Fibroblast of lung (primary cell): ENCODE measurements around the gene TBXA2R. TPM values are rescaled to one million over a fixed set of nuclear protein-coding genes. Genes with fewer than 3 reads are reported as not detected.

Experiments
- DNase-seq, 2 donors: peaks; one replicate each; pipeline versions ENCODE4 v3.0.0 to v3.0.0-alpha.2; 2010; ENCODE audit warnings: low read depth in 2 of 2
- H2AFZ ChIP-seq: 2 replicates; pipeline ENCODE4 v1.5.1; 2012; ENCODE audit warnings: low read length, control low read depth, inconsistent platforms
- H3K27ac ChIP-seq: 2 replicates; pipeline ENCODE4 v1.5.1; 2011; ENCODE audit warnings: low read length, control low read depth; ENCODE audit not compliant: insufficient read depth
- H3K27me3 ChIP-seq: 2 replicates; pipeline ENCODE4 v1.5.1; 2011; ENCODE audit warnings: mild to moderate bottlenecking, low read length; ENCODE audit not compliant: control insufficient read depth, insufficient read depth
- H3K36me3 ChIP-seq: 2 replicates; pipeline ENCODE4 v1.5.1; 2011; ENCODE audit warnings: low read length; ENCODE audit not compliant: control insufficient read depth, insufficient read depth
- H3K4me1 ChIP-seq: 2 replicates; pipeline ENCODE4 v1.5.1; 2011; ENCODE audit warnings: low read length; ENCODE audit not compliant: control insufficient read depth, insufficient read depth; ENCODE audit errors: extremely low read depth
- H3K4me2 ChIP-seq: 2 replicates; pipeline ENCODE4 v1.5.1; 2011; ENCODE audit warnings: low read length, control low read depth; ENCODE audit not compliant: insufficient read depth; ENCODE audit errors: extremely low read depth
- H3K4me3 ChIP-seq, 4 experiments: fragments of 200-600 bp in 1 of 4; sonication (generic) in 1 of 4; replicated peaks in 1 of 4; 2 replicates each; pipeline ENCODE4 v1.5.1; 2011 to 2016; ENCODE audit warnings: low read length in 4 of 4, low read depth in 3 of 4, mild to moderate bottlenecking in 3 of 4, control low read depth in 2 of 4, inconsistent platforms in 1 of 4, mixed read lengths in 1 of 4; ENCODE audit not compliant: insufficient read depth in 1 of 4; ENCODE audit errors: control extremely low read depth in 1 of 4
- H3K79me2 ChIP-seq: 2 replicates; pipeline ENCODE4 v1.5.1; 2012; ENCODE audit warnings: mild to moderate bottlenecking, low read length, inconsistent platforms; ENCODE audit not compliant: control insufficient read depth, insufficient read depth
- H3K9ac ChIP-seq: 2 replicates; pipeline ENCODE4 v1.5.1; 2011; ENCODE audit warnings: mild to moderate bottlenecking, low read length, control low read depth; ENCODE audit not compliant: insufficient read depth
- H3K9me3 ChIP-seq: 2 replicates; pipeline ENCODE4 v1.5.1; 2012; ENCODE audit warnings: low read depth, low read length; ENCODE audit not compliant: control insufficient read depth, insufficient read depth
- H4K20me1 ChIP-seq: 2 replicates; pipeline ENCODE4 v1.5.1; 2011; ENCODE audit warnings: low read length; ENCODE audit not compliant: control insufficient read depth, insufficient read depth; ENCODE audit errors: extremely low read depth
- CTCF ChIP-seq, 2 donors: IDR thresholded peaks in 1 of 2; conservative IDR thresholded peaks in 1 of 2; 1 replicate in 1 of 2; 2 replicates in 1 of 2; pipeline ENCODE4 v1.5.1; 2011 to 2012; ENCODE audit warnings: low read length in 2 of 2, control low read depth in 1 of 2, inconsistent platforms in 1 of 2, low read depth in 1 of 2, mild to moderate bottlenecking in 1 of 2
- EZH2 ChIP-seq: IDR thresholded peaks from 2 replicates; pipeline ENCODE4 v1.5.1; 2012; ENCODE audit warnings: low read length, control low read depth, mild to moderate bottlenecking; ENCODE audit errors: missing control alignments
- polyA plus RNA-seq, 2 donors: library from polyadenylated mRNA; depleted of rRNA in 1 of 2; stranded (reverse) in 1 of 2; unstranded in 1 of 2; fragments of >200 nt; gene quantifications; 2 replicates each; pipeline ENCODE4 v1.2.1, GENCODE V29; 2011 to 2012; ENCODE audit warnings: missing spikeins in 1 of 2
- total RNA-seq: library from RNA; depleted of rRNA; stranded (reverse); fragments of >200 nt; gene quantifications from 2 replicates; pipeline ENCODE4 v1.2.1, GENCODE V29; 2014

Gene TBXA2R
- total and polyA plus RNA-seq, 2 donors (not counting 1 experiment from before 2014, with no cell fraction given), result 1.3 to 1.8 TPM

DNA sequence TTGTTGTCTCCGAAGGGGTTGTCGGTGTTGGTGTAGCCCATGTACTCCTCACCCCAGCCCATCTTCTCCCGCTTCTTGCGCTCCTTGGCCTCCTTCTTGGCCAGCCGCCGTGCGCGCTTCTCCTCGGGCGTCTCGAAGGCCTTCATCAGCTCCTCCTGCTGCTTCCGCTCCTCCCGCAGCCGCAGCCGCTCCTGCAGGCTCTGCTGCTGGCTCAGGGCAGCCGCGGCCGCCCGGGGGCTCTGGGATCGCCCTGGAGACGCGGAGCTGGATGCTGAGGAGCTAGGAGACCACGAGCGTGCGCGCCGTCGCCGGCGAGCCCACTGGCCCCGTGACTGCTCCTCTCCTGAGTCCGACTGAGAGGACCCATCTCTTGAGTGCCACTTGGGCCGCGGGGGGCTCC is 17.0 kb upstream of the TBXA2R start:
- Histone ChIP-seq H3K79me2 (peaks cover 26% of the 10 kb centered on the region), H2AFZ (no peak overlapping the region), H3K4me3 (no peak overlapping the region), H3K36me3 (peaks cover 9% of the 10 kb centered on the region), H3K9ac (no peak overlapping the region), H3K4me2 (no peak overlapping the region), H3K27ac (no peak overlapping the region), H3K4me1 (peaks cover 5% of the 10 kb centered on the region), H4K20me1 (no peaks in the 10 kb centered on the region), H3K9me3 (no peaks in the 10 kb centered on the region), H3K27me3 (no peaks in the 10 kb centered on the region)
- TF ChIP-seq EZH2 (no peak), CTCF (conservative IDR thresholded peaks at IDR 0.05 in 1 of 2, IDR thresholded peaks at IDR 0.05 in 1 of 2; ENCODE audit: low read depth in 1 of 2, low read length in 2 of 2) (no peak)
- no peak for DNase-seq

DNA sequence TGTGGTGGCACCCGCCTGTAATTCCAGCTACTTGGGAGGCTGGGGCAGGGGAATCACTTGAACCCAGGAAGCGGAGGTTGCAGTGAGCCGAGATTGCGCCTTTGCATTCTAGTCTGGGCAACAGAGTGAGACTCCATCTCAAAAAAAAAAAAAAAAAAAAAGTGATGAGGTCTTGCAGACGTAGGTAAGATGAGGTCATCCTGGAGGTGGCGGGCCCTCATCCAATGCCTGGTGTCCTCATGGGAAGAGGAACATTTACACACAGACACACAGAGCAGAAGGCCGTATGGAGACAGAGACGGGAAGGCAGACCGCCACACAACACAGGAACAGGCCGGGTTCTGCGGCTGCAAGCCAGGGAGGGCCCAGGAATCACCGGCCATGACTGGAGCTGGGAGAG is 15.5 kb upstream of the TBXA2R start:
- Histone ChIP-seq H3K79me2 (peaks cover 26% of the 10 kb centered on the region), H3K9ac (no peak overlapping the region), H4K20me1 (no peaks in the 10 kb centered on the region), H3K9me3 (no peaks in the 10 kb centered on the region), H3K4me3 (no peak overlapping the region), H3K27me3 (no peaks in the 10 kb centered on the region), H3K27ac (no peak overlapping the region), H3K36me3 (peaks cover 9% of the 10 kb centered on the region), H2AFZ (no peak overlapping the region), H3K4me1 (peaks cover 5% of the 10 kb centered on the region), H3K4me2 (no peak overlapping the region)
- DNase-seq, result no peak
- TF ChIP-seq EZH2 (no peak), CTCF (conservative IDR thresholded peaks at IDR 0.05 in 1 of 2, IDR thresholded peaks at IDR 0.05 in 1 of 2; ENCODE audit: low read depth in 1 of 2, low read length in 2 of 2) (no peak)

GRCh38 chr19:3621689-3622088 is 15.0 kb upstream of the TBXA2R start:
- peaks cover 26% of the 10 kb centered on the region for H3K79me2 ChIP-seq
- H2AFZ ChIP-seq, result no peak overlapping the region
- no peak overlapping the region for H3K9ac ChIP-seq
- TF ChIP-seq CTCF (conservative IDR thresholded peaks at IDR 0.05 in 1 of 2, IDR thresholded peaks at IDR 0.05 in 1 of 2; ENCODE audit: low read depth in 1 of 2, low read length in 2 of 2) (no peak), EZH2 (no peak)
- no peaks in the 10 kb centered on the region for H4K20me1 ChIP-seq
- H3K36me3 ChIP-seq, result peaks cover 9% of the 10 kb centered on the region
- no peak overlapping the region for H3K4me2 ChIP-seq
- no peak overlapping the region for H3K4me3 ChIP-seq
- no peak for DNase-seq
- no peaks in the 10 kb centered on the region for H3K27me3 ChIP-seq
- H3K9me3 ChIP-seq, result no peaks in the 10 kb centered on the region
- peaks cover 5% of the 10 kb centered on the region for H3K4me1 ChIP-seq
- H3K27ac ChIP-seq, result no peak overlapping the region
